ENCODE results near the gene TFPI. TPM values are rescaled to one million over a fixed set of nuclear protein-coding genes. Genes with fewer than 3 reads are reported as not detected.
"Not testable (repeated sequence)": the region's sequence is repeated elsewhere in the genome, so short reads cannot be mapped to it uniquely, and the experiment has no call there.

Gene TFPI
- total and polyA plus RNA-seq, 2 of the 8 experiments (the other 6 are each of a cell fraction or from before 2014, with no cell fraction given), result 2.0 to 7.1 TPM

DNA sequence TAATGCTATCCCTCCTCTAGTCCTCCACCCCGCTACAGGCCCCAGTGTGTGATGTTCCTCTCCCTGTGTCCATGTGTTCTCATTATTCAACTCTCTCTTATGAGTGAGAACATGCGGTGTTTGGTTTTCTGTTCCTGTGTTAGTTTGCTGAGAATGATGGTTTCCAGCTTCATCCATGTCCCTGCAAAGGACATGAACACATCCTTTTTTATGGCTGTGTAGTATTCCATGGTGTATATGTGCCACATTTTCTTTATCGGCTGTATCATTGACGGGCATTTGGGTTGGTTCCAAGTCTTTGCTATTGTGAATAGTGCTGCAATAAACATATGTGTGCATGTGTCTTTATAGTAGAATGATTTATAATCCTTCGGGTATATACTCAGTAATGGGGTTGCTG lies 17.8 kb upstream of the TFPI start:
- H2BK20ac ChIP-seq (ENCODE audit: low read length); H4K91ac ChIP-seq (replicated peaks; ENCODE audit: insufficient read length, low read length); H2BK120ac ChIP-seq (replicated peaks; ENCODE audit: low read depth, low read length); H2BK15ac ChIP-seq (ENCODE audit: low read length); H2AK5ac ChIP-seq (ENCODE audit: low read depth, low read length); H4K5ac ChIP-seq (ENCODE audit: insufficient read length, low read depth, low read length); FAIRE-seq; H3K23me2 ChIP-seq (ENCODE audit: low read depth, low read length); H3K27ac ChIP-seq (ENCODE audit: low read depth, low read length); H3K4me3 ChIP-seq (ENCODE audit: extremely low read depth in 1 of 4, insufficient read depth in 2 of 4, low read depth in 3 of 4, low read length in 4 of 4); H3K18ac ChIP-seq (ENCODE audit: extremely low read depth, low read length); H3K79me2 ChIP-seq (ENCODE audit: control insufficient read depth in 1 of 2, insufficient read depth in 2 of 2, low read length in 2 of 2); H2BK12ac ChIP-seq (ENCODE audit: low read depth, low read length); H3K27me3 ChIP-seq (replicated peaks in 1 of 4; ENCODE audit: control insufficient read depth in 3 of 4, extremely low read depth in 1 of 4, insufficient read depth in 3 of 4, low read length in 3 of 4); H3K4me2 ChIP-seq (ENCODE audit: insufficient read depth in 1 of 2, low read depth in 2 of 2, low read length in 2 of 2); H3K23ac ChIP-seq (ENCODE audit: insufficient read length); H4K20me1 ChIP-seq (replicated peaks in 1 of 2; ENCODE audit: control insufficient read depth in 1 of 2, insufficient read depth in 2 of 2, low read length in 2 of 2); H3K56ac ChIP-seq (replicated peaks; ENCODE audit: insufficient read length, low read depth, low read length); H3K79me1 ChIP-seq (ENCODE audit: low read depth, low read length); DNase-seq (ENCODE audit: low read depth in 1 of 2, low spot score in 2 of 2); H2AFZ ChIP-seq (ENCODE audit: low read length); H3K4ac ChIP-seq (replicated peaks; ENCODE audit: insufficient read length, low read depth, low read length); POLR2A ChIA-PET (ENCODE audit: partially characterized antibody); H3K9me3 ChIP-seq (ENCODE audit: insufficient read depth in 2 of 2, low read depth in 1 of 2, low read length in 1 of 2); H3K9ac ChIP-seq (replicated peaks in 1 of 4; ENCODE audit: extremely low read depth in 1 of 4, low read depth in 3 of 4, low read length in 3 of 4); H3K36me3 ChIP-seq (ENCODE audit: control insufficient read depth in 2 of 4, insufficient read depth in 4 of 4, low read length in 3 of 4); H2BK5ac ChIP-seq (ENCODE audit: low read depth, low read length); H4K8ac ChIP-seq (ENCODE audit: extremely low read depth, insufficient read depth, low read length); H3K14ac ChIP-seq (ENCODE audit: insufficient read length); H3K4me1 ChIP-seq (replicated peaks in 1 of 4; ENCODE audit: control insufficient read depth in 3 of 4, insufficient read depth in 4 of 4, low read length in 3 of 4): not testable (repeated sequence)
- WGBS, 2 experiments (ENCODE audit: extremely low coverage in 1 of 2, insufficient coverage in 1 of 2, insufficient read length in 1 of 2, insufficient replicate concordance in 2 of 2, low coverage in 1 of 2, low lambda C conversion rate in 2 of 2, missing lambda C conversion rate in 1 of 2), result 96% methylated on average over 5 of the region's 5 CpGs; no CpG with 5 or more reads in 1 of the 2 experiments
- CTCF ChIA-PET (ENCODE audit: partially characterized antibody), result interaction anchor here (6.2 kb wide), 1 partner anchor 8 kb away, joined by 36 read pairs; no protein-coding TSS in a partner anchor
